ENCODE results near the gene KDM7A.

GRCh38 chr7:140122965-140123364 lies 53.8 kb downstream of the KDM7A start:
- TF ChIP-seq CTCF (IDR thresholded peaks at IDR 0.05) (no peak), CEBPB (IDR thresholded peaks at IDR 0.05) (no peak), EP300 (IDR thresholded peaks at IDR 0.05) (no peak), BHLHE40 (IDR thresholded peaks at IDR 0.05; ENCODE audit: low read depth, low read length) (no peak), USF2 (IDR thresholded peaks at IDR 0.05) (no peak)
- TF ChIP-seq, protein P1, sequence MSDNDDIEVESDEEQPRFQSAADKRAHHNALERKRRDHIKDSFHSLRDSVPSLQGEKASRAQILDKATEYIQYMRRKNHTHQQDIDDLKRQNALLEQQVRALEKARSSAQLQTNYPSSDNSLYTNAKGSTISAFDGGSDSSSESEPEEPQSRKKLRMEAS (IDR thresholded peaks at IDR 0.05), result no peak

Data from A549 (cell line).